ENCODE results near the gene RSRC1.
"Not testable (repeated sequence)": the region's sequence is repeated elsewhere in the genome, so short reads cannot be mapped to it uniquely, and the experiment has no call there.

RSRC1 gene

DNA sequence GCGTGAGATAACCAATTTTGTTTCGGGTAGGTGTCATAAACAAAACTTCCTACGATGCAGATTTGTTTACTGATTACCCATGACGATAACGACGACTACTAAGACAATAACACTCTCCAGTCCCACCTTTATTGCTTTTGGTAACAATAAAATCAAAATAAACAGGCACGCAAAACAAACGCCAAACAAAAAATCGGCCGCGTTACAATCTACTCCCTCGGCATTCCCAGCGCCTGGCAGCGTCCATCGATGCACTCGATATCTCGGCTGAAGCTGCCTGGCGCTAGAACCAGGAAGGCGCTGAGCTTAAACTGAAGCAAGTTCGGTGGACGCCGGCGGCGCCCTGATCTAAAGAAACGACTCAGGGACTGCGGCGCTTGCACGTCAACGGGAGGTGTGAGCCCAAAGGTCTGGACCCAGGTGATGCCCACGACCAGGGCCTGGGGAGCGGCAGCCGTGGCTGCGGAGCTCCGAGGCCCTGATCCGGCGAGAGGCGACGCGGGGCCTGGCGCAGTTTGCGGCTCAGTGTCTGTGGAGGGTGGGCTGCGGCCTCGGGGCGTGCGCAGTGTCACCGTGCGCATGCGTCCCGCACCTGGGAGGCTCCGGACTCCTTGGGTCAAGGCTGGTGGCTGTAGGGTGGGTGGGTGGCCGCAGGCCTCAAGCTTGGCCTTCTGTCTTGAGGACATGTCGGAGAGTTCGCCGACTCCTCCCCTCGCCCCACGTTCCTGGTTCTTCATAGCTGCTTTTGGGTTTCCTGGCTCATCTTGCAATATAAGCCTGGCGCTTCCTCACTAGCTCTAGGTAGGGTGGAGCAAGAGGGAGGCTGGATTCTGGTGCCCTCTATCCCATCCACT is at the start of gene RSRC1:
Gene RSRC1, plus strand, starts transcription at position 286 of the 854 bp plus-strand sequence. CDS start 12,016 bp downstream, outside the sequence.
- DNase-seq (ENCODE audit: low spot score), result peak; percentile 80

- not testable (repeated sequence) for DNase-seq (ENCODE audit: low spot score)
Measured at GRCh38 chr3:158065574-158065973, 44.3 kb upstream of the RSRC1 start.

DNA sequence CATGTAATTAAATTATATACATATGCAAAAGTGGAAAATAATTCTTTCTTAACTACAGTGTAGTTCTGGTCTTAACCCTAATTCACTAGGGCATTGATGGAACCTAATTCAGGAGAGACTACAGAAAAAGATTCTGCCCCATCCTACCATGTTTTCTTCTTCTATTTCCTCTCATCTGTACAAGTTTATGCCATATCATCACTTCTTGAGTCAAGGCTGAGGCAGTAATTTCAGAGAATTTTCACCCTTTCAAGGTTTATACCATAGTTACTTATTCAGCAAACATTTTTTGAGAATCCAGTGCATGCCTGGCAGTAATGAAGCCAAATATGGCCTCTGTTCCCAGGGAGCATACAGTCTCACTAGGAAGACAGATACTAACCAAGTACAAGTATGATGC is 37.1 kb upstream of the RSRC1 start:
- DNase-seq (ENCODE audit: low spot score), result no peak

- no peak for DNase-seq (ENCODE audit: low spot score)
Measured at GRCh38 chr3:158074591-158074990, 35.3 kb upstream of the RSRC1 start.

- DNase-seq (ENCODE audit: low spot score), result no peak
Measured at GRCh38 chr3:158079599-158079998, 30.3 kb upstream of the RSRC1 start.

DNA sequence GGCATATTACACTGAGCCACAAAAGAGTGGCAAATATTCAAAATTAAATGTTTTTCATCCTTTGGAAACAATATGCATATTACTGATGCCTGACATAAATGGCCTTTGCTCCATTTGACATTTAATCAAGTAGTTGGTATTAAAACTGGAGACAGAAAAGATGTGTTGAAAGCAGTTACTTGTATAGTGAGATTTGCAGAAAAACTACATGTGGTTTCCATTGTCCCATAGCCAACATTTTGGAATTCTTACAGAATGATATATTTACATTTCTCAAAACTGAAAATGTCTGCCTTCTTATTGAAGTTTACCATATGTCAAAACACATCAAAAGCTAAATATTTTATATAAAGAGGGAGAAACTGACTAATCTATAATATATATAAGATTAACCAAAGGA is 25.2 kb upstream of the RSRC1 start:
- no peak for DNase-seq (ENCODE audit: low spot score)

- no peak for DNase-seq (ENCODE audit: low spot score)
Measured at GRCh38 chr3:158085358-158085757, 24.5 kb upstream of the RSRC1 start.

- DNase-seq (ENCODE audit: low spot score), result no peak
Measured at GRCh38 chr3:158085931-158086330, 24.0 kb upstream of the RSRC1 start.

- no peak for DNase-seq (ENCODE audit: low spot score)
Measured at GRCh38 chr3:158086361-158086760, 23.5 kb upstream of the RSRC1 start.

- no peak for DNase-seq (ENCODE audit: low spot score)
Measured at GRCh38 chr3:158086776-158087175, 23.1 kb upstream of the RSRC1 start.

DNA sequence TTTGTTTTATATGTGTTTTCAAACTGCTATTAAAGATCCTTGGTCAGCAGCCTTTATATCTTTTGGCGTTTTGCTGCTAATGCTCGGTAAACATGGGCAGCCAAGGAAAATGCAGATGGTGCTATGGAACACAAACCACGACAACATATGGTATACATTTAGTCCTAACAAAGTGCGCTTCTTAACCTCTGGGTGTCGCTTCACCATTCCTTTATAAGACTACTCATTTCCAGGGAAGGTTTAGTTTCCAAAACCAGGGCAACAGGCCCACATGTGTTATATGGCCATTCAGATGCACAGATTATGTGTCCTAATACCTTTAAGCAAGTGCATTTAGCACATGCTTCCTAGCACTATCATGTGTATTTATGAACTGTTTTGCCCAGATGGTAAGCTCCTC is 18.4 kb upstream of the RSRC1 start:
- no peak for DNase-seq (ENCODE audit: low spot score)

GRCh38 chr3:158093526-158093925 is 16.4 kb upstream of the RSRC1 start:
- no peak for DNase-seq (ENCODE audit: low spot score)

- no peak for DNase-seq (ENCODE audit: low spot score)
Measured at GRCh38 chr3:158094235-158095110, 15.4 kb upstream of the RSRC1 start.

DNA sequence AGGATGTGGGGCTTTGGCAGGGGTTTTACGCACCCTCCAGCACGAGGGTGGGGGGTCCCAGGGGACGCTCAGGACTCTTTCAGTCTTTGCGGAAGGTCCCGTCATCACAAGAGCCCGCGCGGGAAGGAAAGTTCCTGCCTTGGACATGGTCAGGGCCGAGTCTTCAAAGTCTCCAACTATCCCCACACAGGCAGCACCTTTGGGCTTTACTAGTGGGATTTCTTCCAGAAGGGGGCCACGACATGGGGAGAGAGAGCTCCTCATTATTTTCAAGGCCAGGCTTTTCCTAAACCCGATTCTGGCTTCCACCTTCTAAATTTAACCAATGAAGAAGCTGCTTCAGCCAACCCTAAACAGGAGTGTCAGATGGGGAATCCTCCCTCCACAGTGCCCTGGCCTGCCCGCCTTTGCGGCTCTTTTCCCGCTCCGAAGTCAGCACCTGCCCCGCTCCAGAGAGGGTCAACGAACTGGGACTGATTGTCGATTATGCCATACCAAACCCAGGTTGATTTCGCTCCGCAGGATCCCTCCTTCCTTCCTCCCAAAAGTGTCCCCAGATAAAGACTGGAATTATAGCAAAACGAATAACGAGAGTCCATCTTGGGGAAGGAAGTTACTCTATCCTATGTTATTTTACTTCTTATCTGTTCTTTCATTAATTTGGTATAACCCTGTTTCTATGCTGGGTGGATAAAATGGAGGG is 14.6 kb upstream of the RSRC1 start:
- DNase-seq (ENCODE audit: low spot score), result no peak

GRCh38 chr3:158095814-158096704 is 13.8 kb upstream of the RSRC1 start:
- no peak for DNase-seq (ENCODE audit: low spot score)

DNA sequence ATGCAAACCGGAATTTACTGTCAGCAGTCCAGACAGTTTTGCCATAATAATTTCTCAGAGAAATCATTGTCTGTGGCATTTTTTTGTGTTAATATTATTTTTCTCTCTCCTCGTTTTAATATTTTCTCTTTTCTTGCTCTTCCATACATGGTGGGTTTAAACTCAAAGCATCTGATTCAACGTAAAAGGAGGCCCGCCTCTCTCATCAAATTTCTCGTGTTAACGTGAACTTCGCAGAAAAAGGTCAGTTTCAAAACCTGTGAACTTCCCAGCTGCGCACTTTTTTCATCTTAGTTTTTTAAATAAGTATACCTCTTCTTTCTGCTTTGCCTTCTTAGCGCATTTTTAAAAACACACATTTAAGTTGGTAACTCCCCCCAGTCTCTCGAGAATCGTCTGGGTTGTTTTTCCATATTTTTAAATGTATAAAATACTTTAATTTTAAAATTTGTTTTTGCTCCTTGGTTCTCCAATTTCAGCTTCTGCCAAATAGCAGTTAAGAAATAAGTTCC is 12.8 kb upstream of the RSRC1 start:
- DNase-seq (ENCODE audit: low spot score), result no peak

GRCh38 chr3:158097593-158098308 is 12.1 kb upstream of the RSRC1 start:
- peak; percentile 58 for DNase-seq (ENCODE audit: low spot score)

- no peak for DNase-seq (ENCODE audit: low spot score)
Measured at GRCh38 chr3:158098309-158098639, 11.6 kb upstream of the RSRC1 start.

GRCh38 chr3:158098834-158099424 is 11.0 kb upstream of the RSRC1 start:
- DNase-seq (ENCODE audit: low spot score), result no peak

- no peak for DNase-seq (ENCODE audit: low spot score)
Measured at GRCh38 chr3:158100681-158101080, 9.2 kb upstream of the RSRC1 start.
